Measurements from ENCODE around the gene NPTXR. TPM values are rescaled to one million over a fixed set of nuclear protein-coding genes. Genes with fewer than 3 reads are reported as not detected.

Gene NPTXR
- total and polyA plus RNA-seq, 4 donors = 6.1 to 21.9 (median 13.9) TPM

- no peaks in the 10 kb centered on the region for H3K36me3 ChIP-seq (ENCODE audit: control insufficient read depth in 1 of 2, insufficient read depth in 2 of 2, low read length in 1 of 2)
- no peaks in the 10 kb centered on the region for H3K4me1 ChIP-seq (ENCODE audit: control insufficient read depth in 1 of 2, insufficient read depth in 2 of 2, low read length in 2 of 2)
- intact Hi-C loops (cut with DNase I) = loop anchor here in 1 of 2 donors (5.0 to 10.0 kb wide), 3 partner anchors 70 to 352 kb away; partner anchors contain the start of gene NPTXR
These were observed 71.3 kb downstream of the NPTXR start for GRCh38 chr22:38772623-38772873.

DNA sequence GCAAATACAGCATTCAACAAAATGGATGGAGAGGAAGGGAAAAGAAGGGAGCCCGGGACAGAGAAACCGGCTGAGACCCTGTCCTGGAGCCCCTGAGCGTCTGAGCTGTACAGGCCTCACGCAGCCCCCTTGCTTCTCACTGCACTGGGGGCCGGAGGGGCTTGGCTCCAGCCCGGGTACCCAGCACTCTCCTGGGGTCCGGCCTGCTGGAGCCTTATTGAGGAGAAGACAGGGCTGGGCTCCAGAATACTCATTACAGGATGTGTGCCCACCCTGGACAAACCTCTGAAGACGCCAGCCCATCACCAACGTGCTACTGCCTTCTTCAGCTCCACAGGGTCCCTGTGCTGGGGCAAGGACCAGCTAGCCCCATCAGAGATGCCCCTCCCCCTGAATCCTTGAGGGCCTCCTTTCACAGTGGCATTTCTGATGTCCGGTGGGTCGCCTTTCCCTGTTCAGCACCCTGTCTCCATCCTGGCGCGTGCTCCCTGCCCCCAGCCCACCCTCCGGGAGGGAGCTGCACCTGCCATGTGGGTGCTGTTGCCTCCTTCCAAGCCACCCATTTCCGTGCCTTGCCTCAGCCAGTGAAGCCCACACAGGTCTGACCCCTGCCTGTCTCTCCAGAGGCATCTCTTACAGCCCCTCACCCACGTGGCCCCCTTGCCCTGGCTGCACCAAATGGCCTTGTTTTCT lies 73.4 kb downstream of the NPTXR start:
- intact Hi-C loops (cut with DNase I) = loop anchor here in 1 of 2 donors (5.0 to 10.0 kb wide), 3 partner anchors 72 to 354 kb away; partner anchors contain the start of gene NPTXR
- 89 to 91% methylated on average over 16 of the region's 16 CpGs for WGBS, 2 donors
- Histone ChIP-seq H3K4me1 (ENCODE audit: control insufficient read depth in 1 of 2, insufficient read depth in 2 of 2, low read length in 2 of 2) (no peaks in the 10 kb centered on the region), H3K4me3 (ENCODE audit: low read length in 2 of 2) (no peak overlapping the region), H3K9me3 (ENCODE audit: control insufficient read depth, low read length) (no peaks in the 10 kb centered on the region), H3K27me3 (ENCODE audit: control insufficient read depth in 1 of 2, insufficient read depth in 2 of 2, low read length in 1 of 2) (no peaks in the 10 kb centered on the region), H3K27ac (ENCODE audit: low read depth in 1 of 2, low read length in 2 of 2) (no peak overlapping the region), H3K36me3 (ENCODE audit: control insufficient read depth in 1 of 2, insufficient read depth in 2 of 2, low read length in 1 of 2) (no peaks in the 10 kb centered on the region)
- no peak for DNase-seq
- ATAC-seq (ENCODE audit: low FRiP score) = no peak

More at GRCh38 chr22:38772623-38772873, 71.3 kb downstream of the NPTXR start:
- Histone ChIP-seq H3K4me3 (ENCODE audit: low read length in 2 of 2) (no peak overlapping the region), H3K9me3 (ENCODE audit: control insufficient read depth, low read length) (no peaks in the 10 kb centered on the region), H3K27ac (ENCODE audit: low read depth in 1 of 2, low read length in 2 of 2) (no peak overlapping the region), H3K27me3 (ENCODE audit: control insufficient read depth in 1 of 2, insufficient read depth in 2 of 2, low read length in 1 of 2) (no peaks in the 10 kb centered on the region)
- 76 to 79% methylated on average over 8 of the region's 8 CpGs for WGBS, 2 donors
- DNase-seq = no peak
- ATAC-seq (ENCODE audit: low FRiP score) = no peak

Other genes starting within 250 kb of the NPTXR start
- gene FAM227A, start 187.6 kb downstream of the NPTXR start, total RNA-seq = 1 to 10 TPM in 1 of 2 donors, under 1 TPM in 1; 0.78 to 1.3 TPM
- under 1 TPM in 1 of 2 donors, not detected in 1; 0.56 TPM for gene FAM227A, start 187.6 kb downstream of the NPTXR start, polyA plus RNA-seq
- gene CBY1, start 187.4 kb downstream of the NPTXR start, total RNA-seq = 10 to 100 TPM; 24.0 to 35.2 TPM
- gene CBY1, start 187.4 kb downstream of the NPTXR start, polyA plus RNA-seq = 10 to 100 TPM; 64.6 to 66.5 TPM
- gene TOMM22, start 162.1 kb downstream of the NPTXR start, total RNA-seq = 10 to 100 TPM; 36.0 to 39.2 TPM
- gene TOMM22, start 162.1 kb downstream of the NPTXR start, polyA plus RNA-seq = 10 to 100 TPM; 28.9 to 42.4 TPM
- 10 to 100 TPM; 54.0 to 54.7 TPM for gene JOSD1, start 143.1 kb downstream of the NPTXR start, total RNA-seq
- 10 to 100 TPM; 19.7 to 30.0 TPM for gene JOSD1, start 143.1 kb downstream of the NPTXR start, polyA plus RNA-seq
- gene GTPBP1, start 138.1 kb downstream of the NPTXR start, total RNA-seq = 10 to 100 TPM; 49.5 to 59.2 TPM
- 10 to 100 TPM; 10.5 to 21.6 TPM for gene GTPBP1, start 138.1 kb downstream of the NPTXR start, polyA plus RNA-seq
- 100 to 1,000 TPM; 275 to 495 TPM for gene SUN2, start 88.0 kb downstream of the NPTXR start, total RNA-seq
- gene SUN2, start 88.0 kb downstream of the NPTXR start, polyA plus RNA-seq = 100 to 1,000 TPM in 1 of 2 donors, 10 to 100 TPM in 1; 95.4 to 303 TPM
- 10 to 100 TPM in 1 of 2 donors, 1 to 10 TPM in 1; 8.2 to 10.8 TPM for gene DNAL4, start 49.9 kb downstream of the NPTXR start, total RNA-seq
- gene DNAL4, start 49.9 kb downstream of the NPTXR start, polyA plus RNA-seq = 10 to 100 TPM in 1 of 2 donors, 1 to 10 TPM in 1; 8.8 to 14.3 TPM
- 100 to 1,000 TPM in 1 of 2 donors, 10 to 100 TPM in 1; 97.2 to 104 TPM for gene CBX6, start 28.2 kb upstream of the NPTXR start, total RNA-seq
- gene CBX6, start 28.2 kb upstream of the NPTXR start, polyA plus RNA-seq = 10 to 100 TPM; 17.5 to 38.9 TPM
- 1 to 10 TPM; 1.4 to 7.3 TPM for gene APOBEC3A, start 113.6 kb upstream of the NPTXR start, total RNA-seq
- 1 to 10 TPM in 1 of 2 donors, not detected in 1; 4.4 TPM for gene APOBEC3A, start 113.6 kb upstream of the NPTXR start, polyA plus RNA-seq
- gene APOBEC3B, start 138.3 kb upstream of the NPTXR start, total RNA-seq = 1 to 10 TPM in 1 of 2 donors, not detected in 1; 1.4 TPM
- gene APOBEC3B, start 138.3 kb upstream of the NPTXR start, polyA plus RNA-seq = 1 to 10 TPM in 1 of 2 donors, not detected in 1; 2.0 TPM
- 10 to 100 TPM; 12.4 to 25.3 TPM for gene APOBEC3C, start 170.2 kb upstream of the NPTXR start, total RNA-seq
- 10 to 100 TPM; 17.8 TPM for gene APOBEC3C, start 170.2 kb upstream of the NPTXR start, polyA plus RNA-seq
- 1 to 10 TPM; 1.8 to 4.9 TPM for gene APOBEC3D, start 177.1 kb upstream of the NPTXR start, total RNA-seq
- 1 to 10 TPM in 1 of 2 donors, under 1 TPM in 1; 0.95 to 1.4 TPM for gene APOBEC3D, start 177.1 kb upstream of the NPTXR start, polyA plus RNA-seq
- gene APOBEC3F, start 196.8 kb upstream of the NPTXR start, total RNA-seq = 1 to 10 TPM; 6.3 to 9.4 TPM
- 1 to 10 TPM; 4.9 to 9.5 TPM for gene APOBEC3F, start 196.8 kb upstream of the NPTXR start, polyA plus RNA-seq
- 1 to 10 TPM; 7.0 to 9.5 TPM for gene APOBEC3G, start 233.2 kb upstream of the NPTXR start, total RNA-seq
- gene APOBEC3G, start 233.2 kb upstream of the NPTXR start, polyA plus RNA-seq = 10 to 100 TPM in 1 of 2 donors, 1 to 10 TPM in 1; 6.3 to 10.1 TPM